GM19463 (cell line): ENCODE measurements around the gene DLGAP1.
"Not testable (repeated sequence)": the region's sequence is repeated elsewhere in the genome, so short reads cannot be mapped to it uniquely, and the experiment has no call there.

ENCODE experiments used
- ATAC-seq: cut with Tn5 transposase; IDR thresholded peaks from one replicate; pipeline ENCODE4 v1.9.1; 2021; ENCODE audit warnings: mild to moderate bottlenecking, moderate library complexity; ENCODE audit not compliant: unreplicated experiment

Gene DLGAP1

DNA sequence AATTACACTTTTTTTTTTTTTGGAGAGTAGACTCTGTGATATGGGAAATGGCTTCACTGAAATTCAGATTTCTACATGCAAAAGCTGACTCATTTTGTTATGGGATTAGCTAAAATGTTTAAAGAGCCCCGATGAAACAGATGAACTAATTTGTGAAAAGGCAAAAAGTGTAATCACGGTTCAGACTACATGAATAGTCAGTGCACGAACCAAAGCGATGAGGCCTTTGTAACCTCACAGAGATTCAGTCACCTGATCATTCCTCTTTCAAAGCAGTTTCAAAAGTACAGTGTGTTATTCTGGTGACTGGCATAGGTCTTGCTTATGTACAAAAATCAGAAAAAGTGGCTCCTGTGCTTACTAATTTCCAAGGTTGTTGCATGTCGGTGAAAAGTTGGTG is 960.5 kb downstream of the DLGAP1 start:
- no peak for ATAC-seq

- ATAC-seq = no peak
These were observed 960.9 kb downstream of the DLGAP1 start for GRCh38 chr18:3494245-3494526.

- no peak for ATAC-seq
These were observed 961.4 kb downstream of the DLGAP1 start for GRCh38 chr18:3493501-3494244.

GRCh38 chr18:3492721-3493120 is 962.4 kb downstream of the DLGAP1 start:
- no peak for ATAC-seq

- ATAC-seq = no peak
These were observed 963.0 kb downstream of the DLGAP1 start for GRCh38 chr18:3491981-3492555.

GRCh38 chr18:3489462-3489861 is 965.6 kb downstream of the DLGAP1 start:
- no peak for ATAC-seq

DNA sequence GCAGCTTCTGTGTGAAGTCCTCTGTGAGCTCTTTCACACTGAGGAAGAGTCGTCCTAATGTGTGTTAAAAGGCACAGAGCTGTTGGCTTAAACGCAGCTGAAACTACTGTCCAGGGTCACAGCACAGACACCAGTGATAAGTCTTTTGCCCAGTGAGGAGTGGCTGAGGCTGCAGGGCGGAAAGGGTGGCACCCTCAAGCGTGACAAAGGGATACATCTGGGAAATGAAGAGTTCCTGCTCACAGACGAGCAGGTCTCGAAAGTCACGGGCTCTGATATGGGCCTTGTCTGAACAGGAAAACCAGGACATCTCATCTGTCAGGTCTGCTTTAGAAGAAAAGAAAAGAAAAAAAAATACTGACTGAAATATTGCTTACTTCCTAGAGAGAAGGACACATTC is 968.6 kb downstream of the DLGAP1 start:
- no peak for ATAC-seq

DNA sequence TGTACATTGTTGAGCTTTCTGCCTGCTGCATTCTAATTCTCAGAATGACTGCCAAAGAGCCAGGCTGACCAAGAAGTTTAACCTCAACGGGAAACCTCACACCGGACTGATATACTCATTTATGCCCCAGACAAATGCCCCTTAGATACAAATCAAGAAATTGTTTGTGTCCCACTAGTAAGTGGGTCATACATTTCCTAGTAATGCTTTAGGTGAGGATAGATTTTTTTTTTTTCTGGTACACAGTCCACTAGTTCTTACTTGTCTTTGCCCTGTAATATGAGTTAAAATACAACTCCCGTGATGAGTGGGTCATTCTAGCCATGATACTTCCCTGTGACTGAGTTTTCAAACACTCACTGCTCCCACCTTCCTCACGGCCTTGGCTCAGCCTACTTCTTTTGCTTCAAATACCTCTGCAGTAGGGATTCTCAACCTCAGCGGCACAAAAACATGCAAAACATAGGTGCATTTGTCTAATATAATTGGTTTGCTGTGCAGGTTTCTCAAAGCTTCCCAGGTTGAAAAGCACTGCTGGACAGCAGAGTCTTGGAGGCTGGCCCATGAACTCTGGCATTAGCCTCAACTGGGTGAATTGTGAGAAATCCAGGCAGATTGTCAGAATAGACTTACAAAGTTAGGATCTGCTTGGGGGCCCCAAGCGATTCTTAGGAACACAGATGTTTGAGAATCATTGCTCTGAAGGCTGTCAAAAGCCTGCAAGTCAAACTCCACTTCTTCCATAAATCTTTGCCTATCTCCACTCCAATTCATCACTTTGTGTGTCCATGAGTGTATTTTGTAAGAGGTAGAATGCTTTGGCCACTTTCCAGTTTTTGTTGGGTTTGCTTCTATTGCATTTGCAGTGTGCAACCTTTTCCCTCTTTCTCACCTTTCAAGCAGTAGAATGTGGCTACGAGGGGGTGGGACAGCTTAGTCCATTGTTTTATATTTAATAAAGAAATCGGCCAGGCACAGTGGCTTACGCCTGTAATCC is 969.7 kb downstream of the DLGAP1 start:
- peak; percentile 59 for ATAC-seq

GRCh38 chr18:3482258-3482657 is 972.8 kb downstream of the DLGAP1 start:
- ATAC-seq = no peak

DNA sequence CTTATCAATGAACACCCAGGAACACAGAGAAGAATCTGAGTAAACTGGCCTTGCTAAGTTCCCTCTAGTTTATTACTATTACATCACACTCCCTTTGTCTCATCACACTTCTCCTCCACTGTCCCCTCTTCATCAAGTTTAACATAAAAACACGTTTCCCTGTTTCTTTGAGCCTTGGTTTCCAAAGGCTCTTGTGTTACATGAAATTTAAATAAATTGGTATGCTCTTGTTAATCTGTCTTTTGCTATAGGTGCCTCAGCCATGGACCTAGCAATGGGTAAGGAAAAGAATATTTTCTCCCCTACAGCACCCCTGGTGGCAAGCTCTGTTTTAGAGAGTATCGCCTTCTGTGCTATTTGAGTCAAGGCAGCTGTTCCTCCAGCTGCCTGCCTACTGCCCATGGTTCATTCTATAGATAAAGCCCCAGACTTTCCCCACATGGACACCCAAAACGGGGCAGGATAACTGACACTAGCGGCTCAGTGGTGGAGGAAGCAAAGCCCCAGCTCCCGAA is 973.4 kb downstream of the DLGAP1 start:
- ATAC-seq = no peak

GRCh38 chr18:3480827-3481573 is 974.1 kb downstream of the DLGAP1 start:
- no peak for ATAC-seq

DNA sequence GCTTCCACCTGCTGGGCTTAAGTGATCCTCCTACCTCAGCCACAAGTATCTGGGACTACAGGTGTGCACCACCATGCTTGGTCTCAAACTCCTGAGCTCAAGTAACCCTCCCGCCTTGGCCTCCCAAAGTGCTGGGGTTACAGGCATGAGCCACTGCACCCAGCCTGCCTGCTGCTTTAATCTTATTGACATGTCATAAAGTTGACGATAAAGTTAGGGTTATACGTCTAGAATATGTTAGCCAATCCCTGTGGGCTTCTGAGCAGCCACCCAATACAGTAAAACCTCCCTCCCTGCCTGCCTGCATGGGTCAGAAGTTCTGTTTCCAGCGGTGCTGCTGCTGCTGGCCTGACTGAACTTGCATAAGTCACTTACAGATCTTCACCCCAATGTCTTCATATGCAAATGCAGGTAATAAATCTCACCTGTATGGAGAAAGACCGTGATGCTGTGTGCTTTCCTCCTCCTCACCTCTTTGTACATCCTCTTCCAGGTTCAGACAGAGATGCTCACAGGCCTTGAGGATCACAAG is 975.1 kb downstream of the DLGAP1 start:
- ATAC-seq = no peak

GRCh38 chr18:3478262-3478978 is 976.7 kb downstream of the DLGAP1 start:
- no peak for ATAC-seq

- ATAC-seq = peak; percentile 90
These were observed 982.2 kb downstream of the DLGAP1 start for GRCh38 chr18:3472681-3473544.

DNA sequence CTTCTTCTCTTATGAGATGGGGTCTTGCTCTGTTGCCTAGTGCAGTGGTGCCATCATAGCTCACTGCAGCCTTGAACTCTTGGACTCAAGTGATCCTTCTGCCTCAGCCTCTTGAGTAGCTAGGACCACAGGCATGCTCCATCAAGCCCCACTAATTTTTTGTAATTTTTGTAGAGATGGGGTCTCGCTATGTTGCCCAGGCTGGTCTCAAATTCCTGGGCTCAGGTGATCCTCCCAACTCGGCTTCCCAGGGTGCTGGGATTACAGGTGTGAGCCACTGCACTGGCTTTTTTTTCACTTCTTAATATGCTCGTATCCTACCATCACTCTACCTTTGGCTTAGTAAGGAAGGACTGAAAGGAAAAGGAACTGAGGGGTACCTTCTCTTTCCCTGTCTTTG is 983.0 kb downstream of the DLGAP1 start:
- ATAC-seq = not testable (repeated sequence)

- no peak for ATAC-seq
These were observed 983.9 kb downstream of the DLGAP1 start for GRCh38 chr18:3471141-3471648.

DNA sequence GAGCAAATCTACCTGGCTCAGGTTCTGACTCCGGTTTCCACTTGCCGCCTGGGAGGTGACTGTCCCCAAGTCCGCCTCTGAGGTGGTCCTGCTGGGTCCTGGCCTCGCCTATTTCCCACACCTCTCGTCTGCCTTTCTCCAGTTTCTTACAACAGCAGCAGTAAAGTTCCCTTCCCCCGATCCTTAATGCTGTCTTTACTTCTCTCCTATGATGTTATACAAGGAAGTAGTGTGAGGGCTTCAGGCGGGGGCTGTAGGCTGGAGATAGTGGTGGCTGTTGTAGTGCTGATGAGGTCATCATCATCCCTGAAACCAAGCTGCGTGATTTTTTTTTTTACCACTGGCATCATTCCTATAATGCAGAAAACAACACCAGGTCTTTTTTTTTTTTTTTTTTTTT is 986.3 kb downstream of the DLGAP1 start:
- no peak for ATAC-seq

- ATAC-seq = no peak
These were observed 986.9 kb downstream of the DLGAP1 start for GRCh38 chr18:3468066-3468705.
